Stimulated activated naive CD8-positive, alpha-beta T cell treated with anti-CD3 and anti-CD28 coated beads, Interleukin-15, amount 100 ng/mL, for 72 hours (primary cell): Measurements from ENCODE around the gene UNC119.
"Not testable (repeated sequence)": the region's sequence is repeated elsewhere in the genome, so short reads cannot be mapped to it uniquely, and the experiment has no call there.

ENCODE experiments used
- ATAC-seq: fragments of 150-1000 bp; cut with Tn5 transposase; 2 replicates; pipeline ENCODE4 v1.10.0; 2021; ENCODE audit warnings: mild to moderate bottlenecking, moderate library complexity
- DNase-seq, 2 donors: peaks; one replicate each; pipeline ENCODE4 v3.0.0; 2021 to 2022
- H3K27ac Mint-ChIP-seq, 2 donors: one replicate each; pipeline ENCODE4 v1.8.0; 2022; ENCODE audit warnings: mild to moderate bottlenecking in 2 of 2, mixed read lengths in 2 of 2, moderate library complexity in 2 of 2
- H3K27me3 Mint-ChIP-seq: one replicate; pipeline ENCODE4 v1.8.0; 2022; ENCODE audit warnings: mixed read lengths
- H3K4me1 Mint-ChIP-seq: one replicate; pipeline ENCODE4 v1.8.0; 2022; ENCODE audit warnings: mild to moderate bottlenecking, mixed read lengths
- H3K4me3 Mint-ChIP-seq, 2 donors: one replicate each; pipeline ENCODE4 v1.8.0; 2022; ENCODE audit warnings: mild to moderate bottlenecking in 2 of 2, mixed read lengths in 2 of 2, moderate library complexity in 1 of 2
- H3K9me3 Mint-ChIP-seq, 2 donors: one replicate each; pipeline ENCODE4 v1.8.0; 2022; ENCODE audit warnings: mixed read lengths in 2 of 2

The UNC119 gene

GRCh38 chr17:28522281-28522680 lies 30.1 kb downstream of the UNC119 start:
- H3K27ac Mint-ChIP-seq, H3K4me1 Mint-ChIP-seq, H3K4me3 Mint-ChIP-seq, ATAC-seq, H3K9me3 Mint-ChIP-seq, DNase-seq: not testable (repeated sequence)
- H3K27me3 Mint-ChIP-seq: peaks cover 15% of the 10 kb centered on the region

GRCh38 chr17:28521311-28522085 lies 30.9 kb downstream of the UNC119 start:
- H3K27me3 Mint-ChIP-seq: peaks cover 15% of the 10 kb centered on the region
- no peak overlapping the region for H3K4me3 Mint-ChIP-seq
- H3K9me3 Mint-ChIP-seq: no peaks in the 10 kb centered on the region
- ATAC-seq: no peak
- DNase-seq: no peak
- peak overlapping the region in 1 of 2 donors; percentile 65 for H3K27ac Mint-ChIP-seq
- no peaks in the 10 kb centered on the region for H3K4me1 Mint-ChIP-seq

DNA sequence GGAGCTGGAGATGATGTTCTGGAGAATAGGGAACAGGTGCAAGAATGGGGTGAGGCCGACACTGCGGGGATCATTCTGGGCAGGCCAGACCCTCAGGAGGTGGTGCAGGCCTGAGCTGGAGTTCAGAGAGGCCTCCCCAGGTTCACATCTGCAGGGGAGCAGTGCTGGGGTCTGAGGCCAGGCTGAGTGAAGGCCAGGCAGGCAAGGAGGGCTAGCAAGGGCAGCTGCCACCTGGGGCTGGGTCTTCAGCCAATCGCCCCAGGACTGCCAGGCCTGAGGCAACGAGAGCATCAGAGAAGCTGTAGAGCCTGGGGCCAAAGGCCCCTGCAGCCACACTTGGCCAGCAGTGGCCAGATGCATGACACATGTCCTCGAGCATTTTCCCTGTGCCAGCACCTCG lies 31.7 kb downstream of the UNC119 start:
- no peak for DNase-seq
- H3K4me3 Mint-ChIP-seq: no peak overlapping the region
- H3K4me1 Mint-ChIP-seq: no peaks in the 10 kb centered on the region
- no peak for ATAC-seq
- peaks cover 0 to 6% of the 10 kb centered on the region in 2 donors for H3K9me3 Mint-ChIP-seq
- peak overlapping the region in 1 of 2 donors; percentile 35 for H3K27ac Mint-ChIP-seq
- H3K27me3 Mint-ChIP-seq: peaks cover 15% of the 10 kb centered on the region

DNA sequence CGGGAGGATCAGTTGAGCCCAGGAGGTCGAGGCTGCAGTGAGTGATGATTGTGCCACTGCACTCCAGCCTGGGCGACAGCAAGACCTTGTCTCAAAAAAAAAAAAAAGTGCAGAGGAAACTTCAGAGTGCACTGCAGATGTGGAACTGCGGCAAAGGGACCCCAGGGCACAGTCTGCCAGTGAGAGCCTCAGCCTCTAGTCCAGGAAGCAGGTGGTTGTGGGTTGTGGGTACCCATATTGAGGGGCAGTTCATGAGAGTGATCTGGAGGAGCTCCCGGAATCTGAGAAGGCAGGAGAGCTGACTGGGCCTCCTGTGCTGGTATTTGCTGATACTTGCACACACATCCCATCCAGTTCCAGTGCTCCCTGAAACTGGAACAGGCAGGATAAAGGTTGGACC lies 33.2 kb downstream of the UNC119 start:
- no peak for ATAC-seq
- Mint-ChIP-seq H3K4me1 (no peaks in the 10 kb centered on the region), H3K4me3 (no peak overlapping the region), H3K9me3 (peaks cover 0 to 6% of the 10 kb centered on the region in 2 donors), H3K27me3 (peaks cover 15% of the 10 kb centered on the region), H3K27ac (no peak overlapping the region)
- DNase-seq: no peak

GRCh38 chr17:28518578-28518977 lies 33.8 kb downstream of the UNC119 start:
- Mint-ChIP-seq H3K27me3 (peaks cover 19% of the 10 kb centered on the region), H3K4me3 (no peak overlapping the region), H3K9me3 (peaks cover 0 to 6% of the 10 kb centered on the region in 2 donors), H3K27ac (no peak overlapping the region), H3K4me1 (no peaks in the 10 kb centered on the region)
- DNase-seq (no peak), ATAC-seq (no peak)

DNA sequence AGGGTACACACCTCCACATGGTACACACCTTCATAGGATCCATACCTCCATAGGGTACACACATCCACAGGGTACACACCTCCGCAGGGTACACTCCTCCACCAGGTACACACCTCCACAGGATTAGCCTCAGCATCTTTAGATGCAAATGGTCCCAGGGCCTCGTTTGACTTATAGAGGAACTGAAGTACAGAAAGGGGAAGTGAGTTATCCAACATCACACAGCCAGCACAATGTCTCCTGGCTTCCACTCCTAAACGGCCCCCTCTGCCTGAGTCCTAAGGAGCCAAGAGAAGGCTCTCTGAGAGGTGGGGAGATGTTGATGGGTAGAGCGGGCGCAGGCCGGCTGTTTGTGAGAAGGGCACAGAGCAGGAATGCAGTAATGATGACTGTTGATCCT lies 34.3 kb downstream of the UNC119 start:
- no peak for DNase-seq
- Mint-ChIP-seq H3K4me3 (no peak overlapping the region), H3K9me3 (peaks cover 0 to 6% of the 10 kb centered on the region in 2 donors), H3K27me3 (peaks cover 23% of the 10 kb centered on the region), H3K27ac (peak overlapping the region in 1 of 2 donors; percentile 88), H3K4me1 (no peaks in the 10 kb centered on the region)
- no peak for ATAC-seq

- H3K27me3 Mint-ChIP-seq: peaks cover 26% of the 10 kb centered on the region
- peaks cover 0 to 6% of the 10 kb centered on the region in 2 donors for H3K9me3 Mint-ChIP-seq
- no peaks in the 10 kb centered on the region for H3K4me1 Mint-ChIP-seq
- ATAC-seq (no peak), DNase-seq (no peak)
- no peak overlapping the region for H3K27ac Mint-ChIP-seq
- H3K4me3 Mint-ChIP-seq: no peak overlapping the region
Observed at GRCh38 chr17:28515518-28515917, 36.9 kb downstream of the UNC119 start.

- no peak for DNase-seq
- no peak for ATAC-seq
- H3K4me1 Mint-ChIP-seq: no peaks in the 10 kb centered on the region
- peaks cover 0 to 6% of the 10 kb centered on the region in 2 donors for H3K9me3 Mint-ChIP-seq
- H3K4me3 Mint-ChIP-seq: no peak overlapping the region
- no peak overlapping the region for H3K27ac Mint-ChIP-seq
- peaks cover 36% of the 10 kb centered on the region for H3K27me3 Mint-ChIP-seq
Observed at GRCh38 chr17:28514561-28515002, 37.8 kb downstream of the UNC119 start.

- H3K4me3 Mint-ChIP-seq: no peak overlapping the region
- ATAC-seq: no peak
- H3K27me3 Mint-ChIP-seq: peaks cover 36% of the 10 kb centered on the region
- peaks cover 0 to 6% of the 10 kb centered on the region in 2 donors for H3K9me3 Mint-ChIP-seq
- H3K27ac Mint-ChIP-seq: no peak overlapping the region
- H3K4me1 Mint-ChIP-seq: no peaks in the 10 kb centered on the region
- no peak for DNase-seq
Observed at GRCh38 chr17:28513476-28513875, 38.9 kb downstream of the UNC119 start.

- H3K9me3 Mint-ChIP-seq: peaks cover 0 to 6% of the 10 kb centered on the region in 2 donors
- H3K4me3 Mint-ChIP-seq: no peak overlapping the region
- ATAC-seq (no peak), DNase-seq (no peak)
- no peaks in the 10 kb centered on the region for H3K4me1 Mint-ChIP-seq
- H3K27ac Mint-ChIP-seq: no peak overlapping the region
- H3K27me3 Mint-ChIP-seq: peaks cover 34% of the 10 kb centered on the region
Observed at GRCh38 chr17:28511858-28512461, 40.5 kb downstream of the UNC119 start.

GRCh38 chr17:28509789-28510188 lies 42.6 kb downstream of the UNC119 start:
- no peaks in the 10 kb centered on the region for H3K9me3 Mint-ChIP-seq
- H3K27ac Mint-ChIP-seq: no peak overlapping the region
- no peaks in the 10 kb centered on the region for H3K4me1 Mint-ChIP-seq
- no peak overlapping the region for H3K4me3 Mint-ChIP-seq
- ATAC-seq (no peak), DNase-seq (no peak)
- H3K27me3 Mint-ChIP-seq: peaks cover 40% of the 10 kb centered on the region

DNA sequence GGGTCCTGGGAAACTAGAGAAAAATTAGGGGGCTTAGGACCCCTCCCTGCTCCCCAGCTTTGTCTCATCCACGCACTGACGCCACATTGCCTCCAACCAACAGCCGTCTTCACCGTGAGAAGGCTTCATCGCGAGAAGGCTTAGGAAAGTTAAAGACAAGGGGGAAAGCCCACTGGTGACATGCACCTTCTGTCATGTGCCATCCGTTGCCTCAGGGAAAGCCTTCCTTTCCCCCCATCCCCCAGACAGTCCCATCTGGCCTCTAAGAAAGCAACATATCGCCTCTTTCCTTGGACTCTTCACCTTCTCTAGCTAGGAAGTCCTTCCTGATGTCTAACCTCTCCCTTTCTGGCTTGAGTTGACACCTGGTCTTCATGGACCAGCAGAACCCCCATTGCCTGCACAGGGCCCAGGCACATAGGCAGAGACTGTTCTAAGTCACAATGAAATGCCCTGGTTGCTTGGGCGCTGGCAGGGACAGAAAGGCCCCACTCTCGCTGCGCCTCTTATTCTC lies 44.2 kb downstream of the UNC119 start:
- peaks cover 40% of the 10 kb centered on the region for H3K27me3 Mint-ChIP-seq
- no peak overlapping the region for H3K4me3 Mint-ChIP-seq
- DNase-seq (no peak), ATAC-seq (no peak)
- H3K4me1 Mint-ChIP-seq: no peaks in the 10 kb centered on the region
- peak overlapping the region in 1 of 2 donors; percentile 43 for H3K27ac Mint-ChIP-seq
- no peaks in the 10 kb centered on the region for H3K9me3 Mint-ChIP-seq

DNA sequence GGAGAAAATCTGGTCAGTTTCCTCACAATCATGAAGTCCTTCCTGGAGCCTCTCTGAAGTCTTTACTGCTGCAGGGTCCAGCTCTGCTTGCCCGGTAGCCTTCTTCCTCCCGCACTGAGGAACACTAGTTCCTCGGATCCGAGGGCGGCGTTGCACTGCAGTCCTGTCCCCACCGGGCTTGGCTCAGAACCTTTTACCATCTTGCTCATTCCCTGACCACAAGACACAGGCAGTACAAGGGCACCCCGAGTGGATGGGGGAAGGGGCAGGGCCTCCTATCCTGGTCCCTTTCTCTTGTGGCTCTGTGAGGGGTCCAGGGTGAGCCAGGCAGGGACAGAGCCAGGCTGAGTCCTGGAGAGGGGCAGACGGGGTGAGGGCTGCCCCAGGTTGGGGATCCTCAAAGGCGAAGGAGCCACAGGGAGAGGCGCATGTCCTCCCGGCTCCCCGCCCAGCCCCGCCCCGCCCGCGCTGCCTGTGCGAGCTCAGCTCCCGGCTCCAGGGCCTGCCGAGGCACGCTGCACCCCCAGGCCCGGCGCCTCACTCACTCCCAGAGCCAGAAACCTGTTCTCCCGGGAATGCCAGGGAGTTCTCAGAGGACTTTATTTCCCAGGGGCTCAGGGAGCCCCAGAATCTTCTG lies 44.7 kb downstream of the UNC119 start:
- DNase-seq (no peak), ATAC-seq (no peak)
- peak overlapping the region in 1 of 2 donors; percentile 49 for H3K27ac Mint-ChIP-seq
- H3K9me3 Mint-ChIP-seq: no peaks in the 10 kb centered on the region
- no peak overlapping the region for H3K4me3 Mint-ChIP-seq
- H3K4me1 Mint-ChIP-seq: no peaks in the 10 kb centered on the region
- peaks cover 39% of the 10 kb centered on the region for H3K27me3 Mint-ChIP-seq

DNA sequence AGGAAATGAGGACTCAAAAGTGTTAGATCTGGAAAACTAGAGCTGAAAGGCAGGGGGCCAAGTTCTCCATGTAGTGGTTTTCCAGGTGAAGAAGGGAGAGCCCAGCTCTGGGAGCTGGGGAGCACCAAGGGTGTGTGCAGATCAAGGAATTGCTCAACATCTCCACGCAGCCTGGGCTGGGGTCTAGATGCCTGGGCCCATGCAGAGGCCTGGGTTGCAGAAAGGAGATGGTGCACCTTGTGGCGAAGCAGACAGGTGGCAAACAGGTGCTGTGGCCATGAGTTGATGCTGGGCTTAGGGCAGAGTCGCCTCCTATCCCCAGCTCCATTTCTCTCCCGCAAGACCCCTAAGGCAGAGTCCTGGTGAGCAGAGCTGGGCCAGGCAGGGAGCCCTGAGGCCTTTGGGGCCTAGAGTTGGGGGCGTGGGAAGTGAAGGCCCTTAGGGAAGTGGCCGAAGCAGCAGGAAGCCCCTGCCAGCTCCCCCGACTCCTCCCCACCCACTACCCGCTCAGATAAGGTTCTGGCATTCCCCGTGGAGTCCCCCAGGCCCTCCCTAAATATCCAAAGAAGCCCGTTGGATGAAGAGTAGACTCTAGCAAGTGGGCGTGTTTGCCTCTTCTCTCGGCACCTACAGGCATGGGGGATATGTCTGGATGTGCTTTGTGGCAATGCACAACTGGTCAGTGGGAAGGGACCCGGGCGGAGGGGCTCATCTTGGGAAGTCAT lies 45.5 kb downstream of the UNC119 start:
- Mint-ChIP-seq H3K9me3 (no peaks in the 10 kb centered on the region), H3K27ac (no peak overlapping the region), H3K4me3 (no peak overlapping the region), H3K27me3 (peaks cover 39% of the 10 kb centered on the region), H3K4me1 (no peaks in the 10 kb centered on the region)
- no peak for DNase-seq
- no peak for ATAC-seq

GRCh38 chr17:28505986-28506665 lies 46.3 kb downstream of the UNC119 start, which contains the start of gene FOXN1:
TSS of gene FOXN1 (plus strand) at chr17:28506348. CDS start at chr17:28523970, 17,622 bp downstream.
- H3K27me3 Mint-ChIP-seq: peaks cover 39% of the 10 kb centered on the region
- DNase-seq: no peak
- no peaks in the 10 kb centered on the region for H3K9me3 Mint-ChIP-seq
- H3K4me1 Mint-ChIP-seq: no peaks in the 10 kb centered on the region
- H3K27ac Mint-ChIP-seq: no peak within 1 kb of the TSS
- no peak for ATAC-seq
- H3K4me3 Mint-ChIP-seq: no peak within 1 kb of the TSS
